Nephron (organoid): ENCODE data around the gene CNDP1.
"Not testable (repeated sequence)": the region's sequence is repeated elsewhere in the genome, so short reads cannot be mapped to it uniquely, and the experiment has no call there.

Experiments used
- H3K27ac Mint-ChIP-seq, 3 experiments: 2 replicates each; pipeline ENCODE4 v1.8.0; 2020; ENCODE audit warnings: mixed read lengths in 3 of 3, mild to moderate bottlenecking in 2 of 3, moderate library complexity in 1 of 3
- H3K27me3 Mint-ChIP-seq: 2 replicates; pipeline ENCODE4 v1.8.0; 2021; ENCODE audit warnings: low read depth, mild to moderate bottlenecking, moderate library complexity, mixed read lengths
- H3K36me3 Mint-ChIP-seq: 2 replicates; pipeline ENCODE4 v1.8.0; 2020; ENCODE audit warnings: low read depth, mixed read lengths
- H3K4me1 Mint-ChIP-seq: 2 replicates; pipeline ENCODE4 v1.8.0; 2020; ENCODE audit warnings: mixed read lengths
- H3K4me3 Mint-ChIP-seq, 3 experiments: 2 replicates each; pipeline ENCODE4 v1.8.0; 2020; ENCODE audit warnings: mild to moderate bottlenecking in 3 of 3, mixed read lengths in 3 of 3, moderate library complexity in 2 of 3
- H3K9me3 Mint-ChIP-seq: 2 replicates; pipeline ENCODE4 v1.8.0; 2020; ENCODE audit warnings: mixed read lengths
- TF ChIP-seq, protein P1 (sequence below), 3 experiments: fragments of 200-600 bp; sonication (generic); IDR thresholded peaks; one replicate each; pipeline ENCODE4 v1.5.0; 2021; ENCODE audit warnings: antibody characterized with exemption in 3 of 3; ENCODE audit not compliant: unreplicated experiment in 3 of 3

CNDP1 gene

DNA sequence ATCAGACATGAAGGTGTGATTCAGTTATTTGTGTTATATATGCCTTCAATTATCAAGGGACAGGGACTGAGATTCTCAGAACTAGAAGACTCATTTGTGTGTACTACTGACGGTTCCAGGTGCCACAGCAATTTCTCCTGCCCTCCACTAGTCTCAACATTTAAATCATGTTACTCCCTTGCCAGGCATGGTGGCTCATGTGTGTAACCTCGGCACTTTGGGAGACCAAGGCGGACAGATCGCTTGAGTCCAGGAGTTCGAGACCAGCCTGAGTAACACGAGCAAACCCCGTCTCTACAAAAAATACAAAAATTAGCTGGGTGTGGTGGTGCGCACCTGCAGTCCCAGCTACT, 37.0 kb upstream of the CNDP1 start:
- Mint-ChIP-seq H3K9me3 (no peaks in the 10 kb centered on the region), H3K27ac (peak overlapping the region; percentile 70 to 93 (median 83)), H3K36me3 (peaks cover 25% of the 10 kb centered on the region), H3K4me3 (peak overlapping the region; percentile 86 to 95 (median 90)), H3K4me1 (peaks cover 29% of the 10 kb centered on the region), H3K27me3 (no peaks in the 10 kb centered on the region)
- TF ChIP-seq, protein P1, sequence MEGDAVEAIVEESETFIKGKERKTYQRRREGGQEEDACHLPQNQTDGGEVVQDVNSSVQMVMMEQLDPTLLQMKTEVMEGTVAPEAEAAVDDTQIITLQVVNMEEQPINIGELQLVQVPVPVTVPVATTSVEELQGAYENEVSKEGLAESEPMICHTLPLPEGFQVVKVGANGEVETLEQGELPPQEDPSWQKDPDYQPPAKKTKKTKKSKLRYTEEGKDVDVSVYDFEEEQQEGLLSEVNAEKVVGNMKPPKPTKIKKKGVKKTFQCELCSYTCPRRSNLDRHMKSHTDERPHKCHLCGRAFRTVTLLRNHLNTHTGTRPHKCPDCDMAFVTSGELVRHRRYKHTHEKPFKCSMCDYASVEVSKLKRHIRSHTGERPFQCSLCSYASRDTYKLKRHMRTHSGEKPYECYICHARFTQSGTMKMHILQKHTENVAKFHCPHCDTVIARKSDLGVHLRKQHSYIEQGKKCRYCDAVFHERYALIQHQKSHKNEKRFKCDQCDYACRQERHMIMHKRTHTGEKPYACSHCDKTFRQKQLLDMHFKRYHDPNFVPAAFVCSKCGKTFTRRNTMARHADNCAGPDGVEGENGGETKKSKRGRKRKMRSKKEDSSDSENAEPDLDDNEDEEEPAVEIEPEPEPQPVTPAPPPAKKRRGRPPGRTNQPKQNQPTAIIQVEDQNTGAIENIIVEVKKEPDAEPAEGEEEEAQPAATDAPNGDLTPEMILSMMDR (IDR thresholded peaks at IDR 0.05; ENCODE audit: unreplicated experiment in 3 of 3), result no peak

DNA sequence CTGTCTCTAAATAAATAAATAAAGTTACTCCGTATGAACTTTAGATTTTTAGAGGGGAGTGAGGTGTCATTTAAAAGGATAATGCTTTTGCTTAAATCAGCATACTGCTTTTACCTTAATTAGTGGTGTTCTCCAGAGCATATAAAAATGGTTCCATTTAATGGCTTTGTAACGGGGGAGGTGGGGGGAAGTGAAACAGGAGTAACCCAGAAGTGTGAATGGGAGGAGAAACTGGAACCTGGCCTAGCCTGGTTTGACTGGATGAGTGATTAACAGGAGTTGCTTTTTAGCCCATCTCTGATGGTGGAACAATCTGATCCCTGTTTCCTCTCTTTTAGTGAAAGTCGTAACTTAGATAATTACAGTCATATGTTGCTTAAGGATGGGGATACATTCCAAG, 36.5 kb upstream of the CNDP1 start:
- TF ChIP-seq, protein P1 (IDR thresholded peaks at IDR 0.05; ENCODE audit: unreplicated experiment in 3 of 3), result no peak
- Mint-ChIP-seq H3K27me3 (no peaks in the 10 kb centered on the region), H3K4me3 (peak overlapping the region; percentile 86 to 95 (median 90)), H3K9me3 (no peaks in the 10 kb centered on the region), H3K27ac (peak overlapping the region; percentile 70 to 93 (median 83)), H3K4me1 (peaks cover 29% of the 10 kb centered on the region), H3K36me3 (peaks cover 30% of the 10 kb centered on the region)

- TF ChIP-seq, protein P1 (IDR thresholded peaks at IDR 0.05; ENCODE audit: unreplicated experiment in 3 of 3), result no peak
- Mint-ChIP-seq H3K4me3 (peak overlapping the region; percentile 49 to 67 (median 51)), H3K36me3 (peaks cover 38% of the 10 kb centered on the region), H3K27me3 (no peaks in the 10 kb centered on the region), H3K4me1 (peaks cover 29% of the 10 kb centered on the region), H3K27ac (peak overlapping the region; percentile 78 to 89 (median 78)), H3K9me3 (no peaks in the 10 kb centered on the region)
Measured at GRCh38 chr18:74498712-74499627, 35.3 kb upstream of the CNDP1 start.

- H3K4me1 Mint-ChIP-seq, result peaks cover 29% of the 10 kb centered on the region
- peak overlapping the region; percentile 49 to 67 (median 51) for H3K4me3 Mint-ChIP-seq
- no peaks in the 10 kb centered on the region for H3K9me3 Mint-ChIP-seq
- peak overlapping the region; percentile 78 to 89 (median 78) for H3K27ac Mint-ChIP-seq
- peaks cover 41% of the 10 kb centered on the region for H3K36me3 Mint-ChIP-seq
- TF ChIP-seq, protein P1 (IDR thresholded peaks at IDR 0.05; ENCODE audit: unreplicated experiment in 3 of 3), result no peak
- H3K27me3 Mint-ChIP-seq, result no peaks in the 10 kb centered on the region
Measured at GRCh38 chr18:74499633-74500032, 34.7 kb upstream of the CNDP1 start.

DNA sequence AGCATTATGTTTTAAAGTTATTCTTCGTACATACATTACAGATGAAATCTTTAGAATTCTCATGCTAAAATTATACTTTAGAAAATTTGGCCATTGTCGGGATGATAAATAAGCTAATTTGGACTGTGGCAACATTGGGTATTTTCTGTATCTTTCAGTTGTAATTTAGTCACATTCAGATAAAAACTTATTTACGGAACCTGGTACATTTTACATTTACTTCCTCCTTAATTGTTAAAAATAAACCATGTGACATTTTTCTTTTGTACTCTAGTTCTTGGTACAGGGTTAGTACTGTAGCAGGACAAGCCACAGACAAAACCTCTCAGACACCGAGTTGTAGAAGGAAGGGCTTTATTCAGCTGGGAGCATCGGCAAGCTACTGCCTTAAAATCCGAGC, 33.9 kb upstream of the CNDP1 start:
- Mint-ChIP-seq H3K4me3 (peak overlapping the region in 2 of 3 experiments; percentile 36 to 47), H3K36me3 (peaks cover 43% of the 10 kb centered on the region), H3K27ac (peak overlapping the region; percentile 86 to 89 (median 89)), H3K9me3 (no peaks in the 10 kb centered on the region), H3K4me1 (peaks cover 29% of the 10 kb centered on the region), H3K27me3 (no peaks in the 10 kb centered on the region)
- TF ChIP-seq, protein P1 (IDR thresholded peaks at IDR 0.05; ENCODE audit: unreplicated experiment in 3 of 3), result no peak

DNA sequence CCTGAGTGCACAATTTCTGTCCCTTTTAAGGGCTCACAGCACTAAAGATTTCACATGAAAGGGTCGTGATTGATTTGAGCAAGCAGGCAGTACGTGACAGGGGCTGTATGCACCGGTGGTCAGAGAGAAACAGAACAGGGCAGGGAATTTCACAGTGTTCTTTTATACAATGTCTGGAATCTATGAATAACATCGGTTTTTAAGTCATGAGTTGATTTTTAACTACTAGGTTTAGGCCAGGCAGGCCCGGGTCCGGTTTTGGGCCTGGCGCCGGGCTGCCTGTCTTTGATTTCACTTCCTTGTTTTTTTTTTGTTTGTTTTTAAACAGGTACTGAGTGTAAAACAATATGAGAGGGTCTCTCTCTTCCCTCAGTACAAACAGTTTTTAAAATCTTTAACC, 33.5 kb upstream of the CNDP1 start:
- peak overlapping the region; percentile 86 to 89 (median 89) for H3K27ac Mint-ChIP-seq
- not testable (repeated sequence) for H3K27me3 Mint-ChIP-seq, H3K9me3 Mint-ChIP-seq
- peak overlapping the region in 2 of 3 experiments; percentile 36 to 47 for H3K4me3 Mint-ChIP-seq
- peaks cover 46% of the 10 kb centered on the region for H3K36me3 Mint-ChIP-seq
- H3K4me1 Mint-ChIP-seq, result peaks cover 32% of the 10 kb centered on the region
